ENCODE results near the gene MEI1.

DNA sequence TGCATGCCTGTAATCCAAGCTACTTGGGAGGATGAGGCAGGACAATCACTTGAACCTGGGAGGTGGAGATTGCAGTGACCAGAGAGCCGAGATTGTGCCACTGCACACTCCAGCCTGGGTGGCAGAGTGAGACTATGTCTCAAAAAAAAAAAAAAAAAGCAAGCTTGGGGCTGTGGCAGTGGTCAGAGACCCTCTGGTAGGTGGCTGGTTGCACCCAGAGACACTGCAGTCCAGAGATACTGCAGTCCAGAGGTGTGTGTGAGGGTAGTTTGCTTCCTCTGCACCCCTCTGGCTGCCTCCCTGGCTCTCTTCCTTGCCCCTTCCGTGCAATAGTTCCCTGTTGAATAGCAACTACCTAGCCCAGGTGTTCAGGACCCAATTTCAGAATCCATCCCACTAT, 99.4 kb downstream of the MEI1 start:
- TF ChIP-seq CTCF (IDR thresholded peaks at IDR 0.05; ENCODE audit: low read depth, low read length, missing input control) (no peak), EGR1 (IDR thresholded peaks at IDR 0.05; ENCODE audit: low read depth in 2 of 2) (no peak), REST (IDR thresholded peaks at IDR 0.05) (no peak), GABPA (IDR thresholded peaks at IDR 0.05 in 1 of 2, conservative IDR thresholded peaks at IDR 0.05 in 1 of 2) (no peak), TAF1 (conservative IDR thresholded peaks at IDR 0.05) (no peak), ATF3 (IDR thresholded peaks at IDR 0.05) (no peak), YY1 (IDR thresholded peaks at IDR 0.05) (no peak), ZBTB33 (IDR thresholded peaks at IDR 0.05) (no peak), SP1 (IDR thresholded peaks at IDR 0.05) (no peak)
- TF ChIP-seq, protein P1, sequence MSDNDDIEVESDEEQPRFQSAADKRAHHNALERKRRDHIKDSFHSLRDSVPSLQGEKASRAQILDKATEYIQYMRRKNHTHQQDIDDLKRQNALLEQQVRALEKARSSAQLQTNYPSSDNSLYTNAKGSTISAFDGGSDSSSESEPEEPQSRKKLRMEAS (IDR thresholded peaks at IDR 0.05) = no peak

All from liver (tissue), 3 donors.